GM10847 (cell line): ENCODE measurements around the gene NRG3.

Experiments used
- POLR2A ChIP-seq: IDR thresholded peaks from 2 replicates; pipeline ENCODE4 v1.6.1; 2011; ENCODE audit not compliant: insufficient read length; ENCODE audit errors: extremely low read depth

NRG3 gene

GRCh38 chr10:82888809-82889455 lies 1013.9 kb downstream of the NRG3 start:
- no peak for TF ChIP-seq POLR2A

- TF ChIP-seq POLR2A: no peak
Observed at GRCh38 chr10:82889728-82890127, 1014.7 kb downstream of the NRG3 start.

- no peak for TF ChIP-seq POLR2A
Observed at GRCh38 chr10:82890573-82890972, 1015.6 kb downstream of the NRG3 start.

GRCh38 chr10:82908096-82908495 lies 1033.1 kb downstream of the NRG3 start:
- TF ChIP-seq POLR2A: no peak

- TF ChIP-seq POLR2A: no peak
Observed at GRCh38 chr10:82908751-82909150, 1033.8 kb downstream of the NRG3 start.

GRCh38 chr10:82910301-82910700 lies 1035.3 kb downstream of the NRG3 start:
- TF ChIP-seq POLR2A: no peak

GRCh38 chr10:82914655-82915136 lies 1039.7 kb downstream of the NRG3 start:
- no peak for TF ChIP-seq POLR2A

- no peak for TF ChIP-seq POLR2A
Observed at GRCh38 chr10:82916941-82917340, 1041.9 kb downstream of the NRG3 start.

- TF ChIP-seq POLR2A: no peak
Observed at GRCh38 chr10:82918022-82918421, 1043.0 kb downstream of the NRG3 start.

GRCh38 chr10:82922046-82922445 lies 1047.1 kb downstream of the NRG3 start:
- TF ChIP-seq POLR2A: no peak

GRCh38 chr10:82922755-82923154 lies 1047.8 kb downstream of the NRG3 start:
- TF ChIP-seq POLR2A: no peak

- TF ChIP-seq POLR2A: no peak
Observed at GRCh38 chr10:82924711-82925110, 1049.7 kb downstream of the NRG3 start.

GRCh38 chr10:82925547-82925946 lies 1050.6 kb downstream of the NRG3 start:
- TF ChIP-seq POLR2A: no peak

- TF ChIP-seq POLR2A: no peak
Observed at GRCh38 chr10:82932451-82932850, 1057.5 kb downstream of the NRG3 start.

GRCh38 chr10:82934429-82934828 lies 1059.4 kb downstream of the NRG3 start:
- no peak for TF ChIP-seq POLR2A

- TF ChIP-seq POLR2A: no peak
Observed at GRCh38 chr10:82934947-82935346, 1060.0 kb downstream of the NRG3 start.

- no peak for TF ChIP-seq POLR2A
Observed at GRCh38 chr10:82938331-82938730, 1063.3 kb downstream of the NRG3 start.

- TF ChIP-seq POLR2A: no peak
Observed at GRCh38 chr10:82942286-82943099, 1067.5 kb downstream of the NRG3 start.
